CMK (cell line): ENCODE data around the gene PPP2R5D.
A peak's percentile ranks its signal among the peaks of the same experiment; 100 is the strongest.
"Not testable (repeated sequence)": the region's sequence is repeated elsewhere in the genome, so short reads cannot be mapped to it uniquely, and the experiment has no call there.

Source experiments
- DNase-seq: peaks from one replicate; pipeline ENCODE4 v3.0.0-alpha.2; 2010; ENCODE audit warnings: low read depth

Gene PPP2R5D

GRCh38 chr6:43032326-43032725, 48.0 kb downstream of the PPP2R5D start:
- no peak for DNase-seq

GRCh38 chr6:43033496-43034189, 49.3 kb downstream of the PPP2R5D start:
- no peak for DNase-seq

- DNase-seq, result no peak
Measured at GRCh38 chr6:43034190-43034525, 49.8 kb downstream of the PPP2R5D start.

- DNase-seq, result no peak
Measured at GRCh38 chr6:43035495-43036194, 51.3 kb downstream of the PPP2R5D start.

- DNase-seq, result no peak
Measured at GRCh38 chr6:43036712-43037111, 52.3 kb downstream of the PPP2R5D start.

GRCh38 chr6:43037197-43037596, 52.8 kb downstream of the PPP2R5D start:
- DNase-seq, result no peak

- DNase-seq, result no peak
Measured at GRCh38 chr6:43037706-43038105, 53.3 kb downstream of the PPP2R5D start.

- no peak for DNase-seq
Measured at GRCh38 chr6:43038727-43039126, 54.4 kb downstream of the PPP2R5D start.

- DNase-seq, result no peak
Measured at GRCh38 chr6:43040542-43041257, 56.3 kb downstream of the PPP2R5D start.

- not testable (repeated sequence) for DNase-seq
Measured at GRCh38 chr6:43041475-43041874, 57.1 kb downstream of the PPP2R5D start.

- DNase-seq, result no peak
Measured at GRCh38 chr6:43043310-43043709, 58.9 kb downstream of the PPP2R5D start.

- no peak for DNase-seq
Measured at GRCh38 chr6:43045371-43045930, 61.1 kb downstream of the PPP2R5D start.

GRCh38 chr6:43047998-43048397, 63.6 kb downstream of the PPP2R5D start:
- DNase-seq, result no peak

- DNase-seq, result no peak
Measured at GRCh38 chr6:43050981-43051380, 66.6 kb downstream of the PPP2R5D start.

GRCh38 chr6:43052225-43052841, 68.0 kb downstream of the PPP2R5D start:
- DNase-seq, result no peak

GRCh38 chr6:43052842-43053544, 68.6 kb downstream of the PPP2R5D start:
- no peak for DNase-seq

- DNase-seq, result peak; percentile 83
Measured at GRCh38 chr6:43053545-43054205, 69.3 kb downstream of the PPP2R5D start, which contains the start of gene CUL7. Gene CUL7, minus strand, starts transcription at chr6:43053851. Its CDS starts 1,063 bp downstream, at chr6:43052788.

GRCh38 chr6:43054206-43054943, 70.0 kb downstream of the PPP2R5D start:
- no peak for DNase-seq

- DNase-seq, result no peak
Measured at GRCh38 chr6:43055966-43056365, 71.6 kb downstream of the PPP2R5D start.

GRCh38 chr6:43058531-43058930, 74.2 kb downstream of the PPP2R5D start:
- no peak for DNase-seq
